Activated naive CD4-positive, alpha-beta T cell treated with anti-CD3 and anti-CD28 coated beads, Interleukin-2, amount 50 U/mL, for 72 hours (primary cell): Measurements from ENCODE around the gene CSKMT. TPM values are rescaled to one million over a fixed set of nuclear protein-coding genes. Genes with fewer than 3 reads are reported as not detected.

ENCODE experiments used
- ATAC-seq, 2 donors: fragments of 150-1000 bp; cut with Tn5 transposase; 2 replicates each; pipeline ENCODE4 v1.10.0; 2021; ENCODE audit warnings: mild to moderate bottlenecking in 2 of 2, moderate library complexity in 2 of 2
- DNase-seq, 2 donors: peaks; one replicate each; pipeline ENCODE4 v3.0.0; 2021 to 2022; ENCODE audit warnings: low spot score in 2 of 2
- H3K27ac Mint-ChIP-seq, 2 donors: one replicate each; pipeline ENCODE4 v1.8.0; 2022; ENCODE audit warnings: mild to moderate bottlenecking in 2 of 2, mixed read lengths in 2 of 2
- H3K36me3 Mint-ChIP-seq, 2 donors: one replicate each; pipeline ENCODE4 v1.8.0; 2022; ENCODE audit warnings: mixed read lengths in 2 of 2
- H3K9me3 Mint-ChIP-seq, 2 donors: one replicate each; pipeline ENCODE4 v1.8.0; 2022; ENCODE audit warnings: mixed read lengths in 2 of 2
- total RNA-seq, 2 donors: library from RNA; stranded (reverse); gene quantifications; one replicate each; pipeline ENCODE4 v1.2.3, GENCODE V29; 2022

Gene CSKMT
- total RNA-seq, 2 donors from 2014 or later, result 20.7 to 34.4 TPM

GRCh38 chr11:62705880-62706849 is 41.1 kb downstream of the CSKMT start:
- DNase-seq (peak; percentile 92 to 93), ATAC-seq (peak; percentile 81 to 82)
- H3K9me3 Mint-ChIP-seq, result no peaks in the 10 kb centered on the region
- peaks cover 16 to 27% of the 10 kb centered on the region in 2 donors for H3K36me3 Mint-ChIP-seq
- H3K27ac Mint-ChIP-seq, result peak overlapping the region; percentile 81 to 86

- peak overlapping the region; percentile 45 to 74 for H3K27ac Mint-ChIP-seq
- no peak for DNase-seq
- no peak for ATAC-seq
- peaks cover 16 to 31% of the 10 kb centered on the region in 2 donors for H3K36me3 Mint-ChIP-seq
- H3K9me3 Mint-ChIP-seq, result no peaks in the 10 kb centered on the region
These were observed 41.7 kb downstream of the CSKMT start for GRCh38 chr11:62706850-62707247.

- ATAC-seq (no peak), DNase-seq (no peak)
- no peaks in the 10 kb centered on the region for H3K9me3 Mint-ChIP-seq
- peaks cover 16 to 31% of the 10 kb centered on the region in 2 donors for H3K36me3 Mint-ChIP-seq
- H3K27ac Mint-ChIP-seq, result peak within 1 kb of the TSS; percentile 87 to 98
These were observed 42.3 kb downstream of the CSKMT start, which contains the start of the genes BSCL2 and GNG3 for GRCh38 chr11:62707277-62707861. Gene BSCL2, minus strand, starts transcription at chr11:62707424. Its CDS starts 229 bp downstream, at chr11:62707195. Gene GNG3, plus strand, starts transcription at chr11:62707676. Its CDS starts 620 bp downstream, at chr11:62708296.

GRCh38 chr11:62708392-62708791 is 43.3 kb downstream of the CSKMT start:
- DNase-seq (no peak), ATAC-seq (no peak)
- Mint-ChIP-seq H3K27ac (peak overlapping the region; percentile 97 to 98), H3K36me3 (peaks cover 16 to 33% of the 10 kb centered on the region in 2 donors), H3K9me3 (no peaks in the 10 kb centered on the region)

GRCh38 chr11:62708793-62709192 is 43.7 kb downstream of the CSKMT start:
- DNase-seq (peak; percentile 54 to 63), ATAC-seq (peak; percentile 31 to 40)
- H3K36me3 Mint-ChIP-seq, result peaks cover 16 to 33% of the 10 kb centered on the region in 2 donors
- H3K9me3 Mint-ChIP-seq, result no peaks in the 10 kb centered on the region
- H3K27ac Mint-ChIP-seq, result peak overlapping the region; percentile 97 to 98

- DNase-seq (peak; percentile 89 to 91), ATAC-seq (peak; percentile 74 to 84)
- peak overlapping the region; percentile 97 to 98 for H3K27ac Mint-ChIP-seq
- no peaks in the 10 kb centered on the region for H3K9me3 Mint-ChIP-seq
- H3K36me3 Mint-ChIP-seq, result peaks cover 16 to 37% of the 10 kb centered on the region in 2 donors
These were observed 44.3 kb downstream of the CSKMT start for GRCh38 chr11:62709247-62710000.

- ATAC-seq, result no peak
- Mint-ChIP-seq H3K9me3 (no peaks in the 10 kb centered on the region), H3K36me3 (peaks cover 16 to 41% of the 10 kb centered on the region in 2 donors), H3K27ac (peak overlapping the region; percentile 97 to 98)
- DNase-seq, result peak in 1 of 2 donors; percentile 36
These were observed 44.9 kb downstream of the CSKMT start for GRCh38 chr11:62710001-62710345.

GRCh38 chr11:62712276-62712812 is 47.2 kb downstream of the CSKMT start:
- ATAC-seq (no peak), DNase-seq (no peak)
- no peaks in the 10 kb centered on the region for H3K9me3 Mint-ChIP-seq
- peak overlapping the region; percentile 71 to 90 for H3K27ac Mint-ChIP-seq
- peaks cover 25 to 56% of the 10 kb centered on the region in 2 donors for H3K36me3 Mint-ChIP-seq

- peak overlapping the region; percentile 71 to 90 for H3K27ac Mint-ChIP-seq
- ATAC-seq (no peak), DNase-seq (no peak)
- H3K9me3 Mint-ChIP-seq, result no peaks in the 10 kb centered on the region
- H3K36me3 Mint-ChIP-seq, result peaks cover 30 to 60% of the 10 kb centered on the region in 2 donors
These were observed 47.7 kb downstream of the CSKMT start for GRCh38 chr11:62712861-62713260.

- DNase-seq, result no peak
- H3K36me3 Mint-ChIP-seq, result peaks cover 32 to 64% of the 10 kb centered on the region in 2 donors
- ATAC-seq, result no peak
These were observed 48.2 kb downstream of the CSKMT start for GRCh38 chr11:62713343-62713742.

GRCh38 chr11:62715150-62716130 is 50.3 kb downstream of the CSKMT start:
- no peak for DNase-seq
- Mint-ChIP-seq H3K27ac (peak overlapping the region; percentile 8 to 70), H3K36me3 (peaks cover 33 to 72% of the 10 kb centered on the region in 2 donors), H3K9me3 (no peaks in the 10 kb centered on the region)
- ATAC-seq, result no peak

More at GRCh38 chr11:62713343-62713742, 48.2 kb downstream of the CSKMT start:
- no peaks in the 10 kb centered on the region for H3K9me3 Mint-ChIP-seq
- peak overlapping the region; percentile 62 to 71 for H3K27ac Mint-ChIP-seq

- no peak for DNase-seq
- Mint-ChIP-seq H3K27ac (peak overlapping the region; percentile 8 to 56), H3K36me3 (peaks cover 38 to 72% of the 10 kb centered on the region in 2 donors), H3K9me3 (no peaks in the 10 kb centered on the region)
- ATAC-seq, result no peak
These were observed 51.1 kb downstream of the CSKMT start for GRCh38 chr11:62716206-62716605.

- Mint-ChIP-seq H3K27ac (peak overlapping the region in 1 of 2 donors; percentile 60), H3K9me3 (no peaks in the 10 kb centered on the region), H3K36me3 (peaks cover 44 to 74% of the 10 kb centered on the region in 2 donors)
- ATAC-seq, result no peak
- DNase-seq, result no peak
These were observed 51.7 kb downstream of the CSKMT start for GRCh38 chr11:62716816-62717215.
